ENCODE results near the gene FMN1. TPM values are rescaled to one million over a fixed set of nuclear protein-coding genes. Genes with fewer than 3 reads are reported as not detected.

Gene FMN1
- total RNA-seq, 1 donor from 2014 or later, result 4.2 TPM

GRCh38 chr15:32747921-32748342 lies 446.6 kb downstream of the FMN1 start:
- no peak overlapping the region for H3K4me3 Mint-ChIP-seq (ENCODE audit: unreplicated experiment)
- no peak overlapping the region for H3K27ac Mint-ChIP-seq (ENCODE audit: unreplicated experiment)
- peaks cover 3% of the 10 kb centered on the region for H3K36me3 Mint-ChIP-seq (ENCODE audit: unreplicated experiment)
- no peaks in the 10 kb centered on the region for H3K27me3 Mint-ChIP-seq (ENCODE audit: unreplicated experiment)
- DNase-seq (ENCODE audit: extremely low spot score, unreplicated experiment), result no peak
- TF ChIP-seq, protein P1, sequence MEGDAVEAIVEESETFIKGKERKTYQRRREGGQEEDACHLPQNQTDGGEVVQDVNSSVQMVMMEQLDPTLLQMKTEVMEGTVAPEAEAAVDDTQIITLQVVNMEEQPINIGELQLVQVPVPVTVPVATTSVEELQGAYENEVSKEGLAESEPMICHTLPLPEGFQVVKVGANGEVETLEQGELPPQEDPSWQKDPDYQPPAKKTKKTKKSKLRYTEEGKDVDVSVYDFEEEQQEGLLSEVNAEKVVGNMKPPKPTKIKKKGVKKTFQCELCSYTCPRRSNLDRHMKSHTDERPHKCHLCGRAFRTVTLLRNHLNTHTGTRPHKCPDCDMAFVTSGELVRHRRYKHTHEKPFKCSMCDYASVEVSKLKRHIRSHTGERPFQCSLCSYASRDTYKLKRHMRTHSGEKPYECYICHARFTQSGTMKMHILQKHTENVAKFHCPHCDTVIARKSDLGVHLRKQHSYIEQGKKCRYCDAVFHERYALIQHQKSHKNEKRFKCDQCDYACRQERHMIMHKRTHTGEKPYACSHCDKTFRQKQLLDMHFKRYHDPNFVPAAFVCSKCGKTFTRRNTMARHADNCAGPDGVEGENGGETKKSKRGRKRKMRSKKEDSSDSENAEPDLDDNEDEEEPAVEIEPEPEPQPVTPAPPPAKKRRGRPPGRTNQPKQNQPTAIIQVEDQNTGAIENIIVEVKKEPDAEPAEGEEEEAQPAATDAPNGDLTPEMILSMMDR (IDR thresholded peaks at IDR 0.05), result no peak
- peaks cover 35% of the 10 kb centered on the region for H3K4me1 Mint-ChIP-seq (ENCODE audit: unreplicated experiment)
- peaks cover 18% of the 10 kb centered on the region for H3K9me3 Mint-ChIP-seq (ENCODE audit: unreplicated experiment)

DNA sequence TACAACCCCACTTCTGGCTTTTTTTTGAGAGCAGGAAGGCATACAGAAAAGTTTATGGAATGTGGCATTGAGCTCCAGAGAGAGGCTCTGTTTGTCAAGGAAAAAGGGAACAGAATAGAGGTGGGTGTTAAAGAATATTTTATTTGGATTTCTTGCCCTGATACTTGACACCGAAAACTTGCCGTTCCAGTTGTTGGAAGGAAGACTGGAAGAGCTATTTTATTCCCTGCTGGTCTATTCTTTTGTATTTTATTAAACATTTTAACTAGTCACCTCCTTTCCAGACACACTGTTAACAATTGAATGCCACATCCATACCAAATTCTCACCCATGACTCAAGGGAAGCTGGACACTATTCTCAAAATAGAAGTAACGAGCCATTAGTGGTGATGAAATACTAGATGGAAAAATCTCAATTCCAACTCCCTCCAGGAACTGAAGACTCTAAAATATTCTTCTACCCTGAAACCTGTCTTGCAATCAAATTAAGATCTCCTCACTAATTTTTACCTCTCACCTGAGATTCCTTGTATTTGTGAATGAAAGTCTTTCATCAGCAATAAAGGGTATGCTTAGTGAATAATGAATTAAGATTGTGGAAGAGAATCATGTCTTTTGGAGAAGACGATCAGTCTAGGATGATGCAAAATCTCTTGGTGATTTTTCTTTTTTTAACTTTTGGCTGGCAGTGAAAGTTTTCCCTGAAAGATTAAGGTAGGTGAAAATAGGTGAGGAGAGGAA lies 448.2 kb downstream of the FMN1 start:
- no peak overlapping the region for H3K4me3 Mint-ChIP-seq (ENCODE audit: unreplicated experiment)
- peaks cover 10% of the 10 kb centered on the region for H3K36me3 Mint-ChIP-seq (ENCODE audit: unreplicated experiment)
- H3K27ac Mint-ChIP-seq (ENCODE audit: unreplicated experiment), result peak overlapping the region; percentile 42
- H3K27me3 Mint-ChIP-seq (ENCODE audit: unreplicated experiment), result no peaks in the 10 kb centered on the region
- TF ChIP-seq, protein P1 (IDR thresholded peaks at IDR 0.05), result no peak
- peaks cover 37% of the 10 kb centered on the region for H3K4me1 Mint-ChIP-seq (ENCODE audit: unreplicated experiment)
- peaks cover 24% of the 10 kb centered on the region for H3K9me3 Mint-ChIP-seq (ENCODE audit: unreplicated experiment)
- no peak for DNase-seq (ENCODE audit: extremely low spot score, unreplicated experiment)

DNA sequence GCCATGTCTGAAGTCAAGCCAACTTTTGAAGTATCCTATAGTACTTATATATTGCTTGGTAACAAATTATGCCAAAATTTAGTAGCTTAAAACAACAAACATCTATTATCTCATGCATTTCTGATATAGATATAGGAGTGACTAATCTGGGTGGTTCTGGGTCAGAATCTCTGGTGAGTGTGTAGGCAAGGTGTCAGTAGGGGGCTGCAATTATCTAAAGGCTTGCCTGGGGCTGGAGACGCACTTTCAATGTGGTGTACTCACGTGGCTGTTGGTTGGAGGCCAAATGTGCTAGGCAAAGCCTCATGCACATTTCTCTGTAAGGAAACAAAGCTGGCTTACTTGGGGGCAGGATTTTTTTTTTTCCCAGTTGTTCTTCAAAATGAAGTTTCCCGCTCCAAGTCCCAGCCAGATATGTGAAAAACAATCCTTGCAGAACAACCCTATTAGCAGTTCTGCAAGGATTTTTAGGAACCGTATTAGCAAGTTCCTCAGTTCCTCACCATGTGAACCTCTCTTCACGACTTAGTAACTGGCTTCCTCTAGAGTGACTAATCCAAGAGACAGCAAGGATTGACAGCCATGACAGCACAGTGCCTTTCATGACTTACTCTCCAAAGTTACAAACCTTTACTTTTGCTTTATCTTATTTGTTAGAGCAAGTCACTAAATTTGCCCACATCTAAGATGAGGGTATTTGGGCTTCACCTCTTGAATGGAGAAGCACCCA lies 450.9 kb downstream of the FMN1 start:
- no peak for DNase-seq (ENCODE audit: extremely low spot score, unreplicated experiment)
- TF ChIP-seq, protein P1 (IDR thresholded peaks at IDR 0.05), result no peak
- H3K27me3 Mint-ChIP-seq (ENCODE audit: unreplicated experiment), result no peaks in the 10 kb centered on the region
- H3K9me3 Mint-ChIP-seq (ENCODE audit: unreplicated experiment), result peaks cover 33% of the 10 kb centered on the region
- no peak overlapping the region for H3K4me3 Mint-ChIP-seq (ENCODE audit: unreplicated experiment)
- peaks cover 33% of the 10 kb centered on the region for H3K4me1 Mint-ChIP-seq (ENCODE audit: unreplicated experiment)
- H3K27ac Mint-ChIP-seq (ENCODE audit: unreplicated experiment), result peak overlapping the region; percentile 17
- H3K36me3 Mint-ChIP-seq (ENCODE audit: unreplicated experiment), result peaks cover 13% of the 10 kb centered on the region

GRCh38 chr15:32739522-32740063 lies 454.9 kb downstream of the FMN1 start:
- no peak for DNase-seq (ENCODE audit: extremely low spot score, unreplicated experiment)
- no peak overlapping the region for H3K27ac Mint-ChIP-seq (ENCODE audit: unreplicated experiment)
- TF ChIP-seq, protein P1 (IDR thresholded peaks at IDR 0.05), result no peak
- H3K36me3 Mint-ChIP-seq (ENCODE audit: unreplicated experiment), result peaks cover 25% of the 10 kb centered on the region
- H3K9me3 Mint-ChIP-seq (ENCODE audit: unreplicated experiment), result peaks cover 19% of the 10 kb centered on the region
- H3K4me3 Mint-ChIP-seq (ENCODE audit: unreplicated experiment), result no peak overlapping the region
- H3K27me3 Mint-ChIP-seq (ENCODE audit: unreplicated experiment), result no peaks in the 10 kb centered on the region
- peaks cover 13% of the 10 kb centered on the region for H3K4me1 Mint-ChIP-seq (ENCODE audit: unreplicated experiment)

GRCh38 chr15:32738666-32739065 lies 455.8 kb downstream of the FMN1 start:
- H3K36me3 Mint-ChIP-seq (ENCODE audit: unreplicated experiment), result peaks cover 29% of the 10 kb centered on the region
- no peaks in the 10 kb centered on the region for H3K27me3 Mint-ChIP-seq (ENCODE audit: unreplicated experiment)
- H3K4me1 Mint-ChIP-seq (ENCODE audit: unreplicated experiment), result peaks cover 18% of the 10 kb centered on the region
- TF ChIP-seq, protein P1 (IDR thresholded peaks at IDR 0.05), result no peak
- peak overlapping the region; percentile 11 for H3K27ac Mint-ChIP-seq (ENCODE audit: unreplicated experiment)
- DNase-seq (ENCODE audit: extremely low spot score, unreplicated experiment), result no peak
- no peak overlapping the region for H3K4me3 Mint-ChIP-seq (ENCODE audit: unreplicated experiment)
- peaks cover 19% of the 10 kb centered on the region for H3K9me3 Mint-ChIP-seq (ENCODE audit: unreplicated experiment)

Measured in osteocyte (in vitro differentiated cells).